Measurements from ENCODE around the gene RNF220.

DNA sequence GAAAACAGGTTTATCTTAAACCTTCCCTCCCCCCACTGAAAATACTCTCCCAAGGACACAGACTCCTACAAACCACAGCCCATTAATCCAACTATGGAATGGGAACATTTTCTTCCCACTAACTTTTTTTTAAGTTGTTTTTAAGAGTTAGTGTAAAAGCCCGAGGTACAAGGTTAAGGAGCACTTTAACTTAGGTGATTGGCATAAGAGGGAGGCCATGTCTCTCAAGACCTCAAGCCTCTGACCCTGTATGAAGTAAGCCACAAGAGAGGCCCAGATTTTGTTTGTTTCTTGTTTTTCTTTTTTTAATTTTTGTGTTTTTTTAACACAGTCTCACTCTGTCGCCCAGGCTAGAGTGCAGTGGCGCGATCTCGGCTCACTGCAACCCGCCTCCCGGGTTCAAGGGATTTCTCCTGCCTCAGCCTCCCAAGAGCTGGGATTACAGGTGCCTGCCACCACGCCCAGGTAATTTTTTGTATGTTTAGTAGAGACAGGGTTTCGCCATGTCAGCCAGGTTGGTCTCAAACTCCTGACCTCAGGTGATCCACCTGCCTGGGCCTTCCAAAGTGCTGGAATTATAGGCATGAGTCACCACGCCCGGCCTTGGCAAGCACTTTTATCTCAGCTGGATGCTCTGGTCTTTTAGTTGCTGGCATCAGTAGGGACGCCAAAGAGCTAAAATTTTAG lies 283.8 kb downstream of the RNF220 start:
- TF ChIP-seq EP300 (IDR thresholded peaks at IDR 0.05) (no peak), POLR2A (IDR thresholded peaks at IDR 0.05) (no peak)
